Neural progenitor cell (in vitro differentiated cells): ENCODE data around the gene PHLPP1.

ENCODE experiments used
- EZH2 ChIP-seq: fragments of 200-600 bp; sonication (generic); IDR thresholded peaks from 2 replicates; pipeline ENCODE4 v1.6.1; 2017; ENCODE audit warnings: antibody characterized with exemption, mild to moderate bottlenecking, moderate library complexity
- TF ChIP-seq, protein P1 (sequence below): fragments of 200-600 bp; sonication (generic); IDR thresholded peaks from 2 replicates; pipeline ENCODE4 v1.5.1; 2017; ENCODE audit warnings: antibody characterized with exemption, mild to moderate bottlenecking

DNA sequence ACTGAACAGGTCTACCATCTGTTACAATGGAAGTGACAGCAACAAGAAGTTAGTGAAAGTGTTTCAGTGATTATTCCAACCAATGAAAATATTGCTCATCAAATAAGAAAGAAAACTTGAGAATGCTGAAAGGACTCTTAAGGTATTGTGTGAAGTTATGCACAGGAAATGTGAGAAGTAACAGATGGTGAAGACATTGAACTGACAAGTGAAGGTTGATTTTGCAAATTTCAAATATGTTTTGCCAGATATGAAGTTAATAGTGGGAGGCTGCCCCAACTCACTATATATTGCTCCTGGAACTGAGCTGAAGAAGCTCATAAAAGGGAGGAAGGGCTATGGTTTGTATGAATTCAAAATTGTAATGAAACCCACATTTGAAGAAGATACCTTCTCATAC lies 97.5 kb downstream of the PHLPP1 start:
- TF ChIP-seq, protein P1, sequence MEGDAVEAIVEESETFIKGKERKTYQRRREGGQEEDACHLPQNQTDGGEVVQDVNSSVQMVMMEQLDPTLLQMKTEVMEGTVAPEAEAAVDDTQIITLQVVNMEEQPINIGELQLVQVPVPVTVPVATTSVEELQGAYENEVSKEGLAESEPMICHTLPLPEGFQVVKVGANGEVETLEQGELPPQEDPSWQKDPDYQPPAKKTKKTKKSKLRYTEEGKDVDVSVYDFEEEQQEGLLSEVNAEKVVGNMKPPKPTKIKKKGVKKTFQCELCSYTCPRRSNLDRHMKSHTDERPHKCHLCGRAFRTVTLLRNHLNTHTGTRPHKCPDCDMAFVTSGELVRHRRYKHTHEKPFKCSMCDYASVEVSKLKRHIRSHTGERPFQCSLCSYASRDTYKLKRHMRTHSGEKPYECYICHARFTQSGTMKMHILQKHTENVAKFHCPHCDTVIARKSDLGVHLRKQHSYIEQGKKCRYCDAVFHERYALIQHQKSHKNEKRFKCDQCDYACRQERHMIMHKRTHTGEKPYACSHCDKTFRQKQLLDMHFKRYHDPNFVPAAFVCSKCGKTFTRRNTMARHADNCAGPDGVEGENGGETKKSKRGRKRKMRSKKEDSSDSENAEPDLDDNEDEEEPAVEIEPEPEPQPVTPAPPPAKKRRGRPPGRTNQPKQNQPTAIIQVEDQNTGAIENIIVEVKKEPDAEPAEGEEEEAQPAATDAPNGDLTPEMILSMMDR, result no peak
- no peak for TF ChIP-seq EZH2
